GM12872 (cell line): ENCODE results near the gene DNAJC12.

Experiments used
- TF ChIP-seq, protein P1 (sequence below): IDR thresholded peaks from 3 replicates; pipeline ENCODE4 v1.5.1; 2011; ENCODE audit warnings: low read depth, mild to moderate bottlenecking, low read length, moderate library complexity; ENCODE audit not compliant: insufficient read depth

DNAJC12 gene

DNA sequence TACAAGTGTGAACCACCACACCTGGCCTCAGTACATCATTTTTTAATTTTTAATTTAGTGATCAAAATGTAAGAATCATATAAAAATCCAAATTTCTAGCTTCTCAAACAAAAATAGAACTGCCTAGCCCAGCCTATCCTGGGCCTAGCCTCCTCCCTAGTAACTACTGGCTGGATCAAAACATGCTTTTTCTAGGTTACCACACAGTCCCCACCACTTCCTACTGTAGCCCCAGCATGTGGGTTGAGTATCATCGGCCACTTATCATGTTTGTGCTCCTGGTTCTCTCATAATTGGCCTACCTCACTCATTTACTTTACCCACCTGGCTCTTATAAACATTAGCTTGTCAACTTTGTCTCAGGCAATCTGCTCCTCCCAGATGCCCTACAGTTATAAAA lies 52.9 kb downstream of the DNAJC12 start:
- TF ChIP-seq, protein P1, sequence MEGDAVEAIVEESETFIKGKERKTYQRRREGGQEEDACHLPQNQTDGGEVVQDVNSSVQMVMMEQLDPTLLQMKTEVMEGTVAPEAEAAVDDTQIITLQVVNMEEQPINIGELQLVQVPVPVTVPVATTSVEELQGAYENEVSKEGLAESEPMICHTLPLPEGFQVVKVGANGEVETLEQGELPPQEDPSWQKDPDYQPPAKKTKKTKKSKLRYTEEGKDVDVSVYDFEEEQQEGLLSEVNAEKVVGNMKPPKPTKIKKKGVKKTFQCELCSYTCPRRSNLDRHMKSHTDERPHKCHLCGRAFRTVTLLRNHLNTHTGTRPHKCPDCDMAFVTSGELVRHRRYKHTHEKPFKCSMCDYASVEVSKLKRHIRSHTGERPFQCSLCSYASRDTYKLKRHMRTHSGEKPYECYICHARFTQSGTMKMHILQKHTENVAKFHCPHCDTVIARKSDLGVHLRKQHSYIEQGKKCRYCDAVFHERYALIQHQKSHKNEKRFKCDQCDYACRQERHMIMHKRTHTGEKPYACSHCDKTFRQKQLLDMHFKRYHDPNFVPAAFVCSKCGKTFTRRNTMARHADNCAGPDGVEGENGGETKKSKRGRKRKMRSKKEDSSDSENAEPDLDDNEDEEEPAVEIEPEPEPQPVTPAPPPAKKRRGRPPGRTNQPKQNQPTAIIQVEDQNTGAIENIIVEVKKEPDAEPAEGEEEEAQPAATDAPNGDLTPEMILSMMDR: no peak

- TF ChIP-seq, protein P1: no peak
Measured at GRCh38 chr10:67784474-67784873, 53.5 kb downstream of the DNAJC12 start.

DNA sequence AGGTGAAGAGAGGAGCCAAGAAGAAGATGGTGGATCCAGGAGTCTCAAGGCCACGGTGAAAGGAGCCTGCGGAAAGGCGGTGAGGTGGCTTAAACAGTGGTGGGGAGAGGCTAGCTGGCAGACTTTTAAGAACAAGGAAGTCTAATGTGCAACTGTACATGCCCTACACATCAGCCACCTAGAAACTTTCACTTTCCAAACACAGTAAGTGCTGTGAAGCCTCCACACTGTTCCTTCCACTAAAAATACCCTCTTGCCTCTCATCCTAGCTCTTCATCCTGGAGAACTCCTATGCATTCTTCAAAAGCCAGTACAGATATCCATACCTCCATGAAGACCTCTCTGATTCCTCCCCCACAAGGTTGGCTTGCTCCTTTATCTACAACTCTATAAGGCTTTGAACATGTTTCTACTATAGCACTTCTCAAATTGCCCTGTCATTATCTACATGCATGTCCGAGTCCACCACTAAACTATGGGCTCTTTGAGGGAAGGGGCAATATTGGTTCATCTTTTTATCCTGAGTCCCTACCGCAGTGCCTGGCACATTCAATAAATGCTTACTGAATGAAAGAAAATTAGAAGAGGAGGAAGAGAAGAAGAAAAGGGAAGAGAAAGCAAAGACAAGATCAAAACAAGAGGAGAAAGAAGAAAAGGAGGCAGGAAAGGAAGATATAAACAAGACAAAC lies 54.2 kb downstream of the DNAJC12 start:
- TF ChIP-seq, protein P1: no peak

GRCh38 chr10:67782530-67782929 lies 55.5 kb downstream of the DNAJC12 start:
- TF ChIP-seq, protein P1: no peak

- TF ChIP-seq, protein P1: no peak
Measured at GRCh38 chr10:67780759-67781538, 57.0 kb downstream of the DNAJC12 start.

- TF ChIP-seq, protein P1: peak; percentile 71
Measured at GRCh38 chr10:67779465-67780203, 58.4 kb downstream of the DNAJC12 start.

DNA sequence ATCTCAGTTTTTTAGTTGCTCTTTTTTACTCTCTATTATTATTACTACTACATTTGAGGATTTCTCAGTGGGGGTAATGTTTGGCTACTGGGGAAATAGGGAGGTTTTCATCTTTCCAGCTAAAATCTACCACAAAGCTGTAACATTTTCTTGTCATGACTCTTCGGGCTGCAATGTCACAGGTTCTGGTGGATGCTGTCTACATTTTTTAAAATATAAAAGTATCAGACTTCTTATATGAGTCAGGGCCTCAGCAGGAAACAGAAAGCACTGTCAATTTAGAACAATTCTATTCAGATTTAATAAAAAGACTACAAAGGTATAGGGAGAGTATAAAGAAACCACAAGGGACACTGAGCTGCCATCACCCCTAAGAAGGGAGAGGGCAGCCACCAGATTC lies 61.6 kb downstream of the DNAJC12 start:
- TF ChIP-seq, protein P1: no peak
